Measurements from ENCODE around the gene CHMP2B.

DNA sequence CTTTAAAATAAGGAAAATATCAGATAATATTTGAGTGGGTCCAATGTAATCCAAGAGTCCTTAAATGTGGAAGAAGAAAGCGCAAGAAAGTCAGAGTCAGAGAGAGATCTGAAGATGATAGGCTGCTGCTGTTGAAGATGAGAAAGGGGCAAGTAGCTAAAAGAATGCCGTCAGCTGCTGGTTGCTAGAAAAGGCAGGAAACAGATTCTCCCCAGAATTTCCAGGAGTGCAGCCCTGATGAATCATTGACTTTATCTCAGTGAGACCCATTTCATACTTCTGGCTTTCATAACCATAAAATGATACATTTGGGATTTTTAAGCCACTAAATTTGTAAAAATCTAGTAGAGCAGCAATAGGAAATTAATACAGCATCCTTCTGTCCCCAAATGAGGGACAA, 7.5 kb upstream of the CHMP2B start:
- TF ChIP-seq, protein P1, sequence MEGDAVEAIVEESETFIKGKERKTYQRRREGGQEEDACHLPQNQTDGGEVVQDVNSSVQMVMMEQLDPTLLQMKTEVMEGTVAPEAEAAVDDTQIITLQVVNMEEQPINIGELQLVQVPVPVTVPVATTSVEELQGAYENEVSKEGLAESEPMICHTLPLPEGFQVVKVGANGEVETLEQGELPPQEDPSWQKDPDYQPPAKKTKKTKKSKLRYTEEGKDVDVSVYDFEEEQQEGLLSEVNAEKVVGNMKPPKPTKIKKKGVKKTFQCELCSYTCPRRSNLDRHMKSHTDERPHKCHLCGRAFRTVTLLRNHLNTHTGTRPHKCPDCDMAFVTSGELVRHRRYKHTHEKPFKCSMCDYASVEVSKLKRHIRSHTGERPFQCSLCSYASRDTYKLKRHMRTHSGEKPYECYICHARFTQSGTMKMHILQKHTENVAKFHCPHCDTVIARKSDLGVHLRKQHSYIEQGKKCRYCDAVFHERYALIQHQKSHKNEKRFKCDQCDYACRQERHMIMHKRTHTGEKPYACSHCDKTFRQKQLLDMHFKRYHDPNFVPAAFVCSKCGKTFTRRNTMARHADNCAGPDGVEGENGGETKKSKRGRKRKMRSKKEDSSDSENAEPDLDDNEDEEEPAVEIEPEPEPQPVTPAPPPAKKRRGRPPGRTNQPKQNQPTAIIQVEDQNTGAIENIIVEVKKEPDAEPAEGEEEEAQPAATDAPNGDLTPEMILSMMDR (conservative IDR thresholded peaks at IDR 0.05; ENCODE audit: low read depth, low read length): no peak
- TF ChIP-seq EZH2 (IDR thresholded peaks at IDR 0.05; ENCODE audit: low read length, unreplicated experiment): no peak

Measured in PC-3 (cell line).